Activated CD4-positive, alpha-beta T cell treated with anti-CD3 and anti-CD28 coated beads for 36 hours (primary cell): Measurements from ENCODE around the gene FOXQ1. TPM values are rescaled to one million over a fixed set of nuclear protein-coding genes. Genes with fewer than 3 reads are reported as not detected.

ENCODE experiments used
- total RNA-seq, 2 experiments: library from RNA; stranded (reverse); gene quantifications; one replicate each; pipeline ENCODE4 v1.2.3, GENCODE V29; 2021

Gene FOXQ1
- total RNA-seq, 2 experiments from 2014 or later = not detected

Other genes with a start within 250 kb of the FOXQ1 start
- not detected for gene FOXF2, start 77.5 kb downstream of the FOXQ1 start, total RNA-seq